H1 (cell line): ENCODE data around the gene MYL5. TPM values are rescaled to one million over a fixed set of nuclear protein-coding genes. Genes with fewer than 3 reads are reported as not detected.

Experiments used
- CTCF ChIA-PET: fragments of 300-600 bp; sonication (Branson Sonifier 250); formaldehyde crosslinking; loops from one replicate; lab custom pipeline; 2021; ENCODE audit not compliant: partially characterized antibody; lab: Charles Lee
- POLR2A ChIA-PET: fragments of 300-600 bp; sonication (Branson Sonifier 250); formaldehyde crosslinking; loops from one replicate; lab custom pipeline; 2021; ENCODE audit warnings: inconsistent platforms; ENCODE audit not compliant: partially characterized antibody; lab: Charles Lee
- DNase-seq, 2 experiments: peaks; one replicate each; pipeline versions ENCODE4 v3.0.0 to v3.0.0-alpha.2; 2010 to 2022; ENCODE audit warnings: low spot score in 2 of 2, low read depth in 1 of 2, mixed read lengths in 1 of 2
- FAIRE-seq: peaks from 2 replicates; lab custom pipeline; 2011; peaks lifted over from hg19 to GRCh38; lab: Jason Lieb, UNC
- H2AFZ ChIP-seq: 2 replicates; pipeline ENCODE4 v1.8.1; 2012; ENCODE audit warnings: low read length, inconsistent platforms
- H2AK5ac ChIP-seq: 2 replicates; pipeline ENCODE4 v1.6.1; 2013; ENCODE audit warnings: low read depth, low read length
- H2BK120ac ChIP-seq: replicated peaks from 2 replicates; pipeline ENCODE3; 2013; ENCODE audit warnings: low read depth, low read length, inconsistent platforms
- H2BK12ac ChIP-seq: 2 replicates; pipeline ENCODE4 v1.6.1; 2013; ENCODE audit warnings: low read depth, low read length
- H2BK15ac ChIP-seq: 2 replicates; pipeline ENCODE4 v1.6.1; 2013; ENCODE audit warnings: low read length
- H2BK20ac ChIP-seq: 2 replicates; pipeline ENCODE4 v1.6.1; 2013; ENCODE audit warnings: low read length
- H2BK5ac ChIP-seq: 2 replicates; pipeline ENCODE4 v1.6.1; 2013; ENCODE audit warnings: low read depth, low read length
- H3K14ac ChIP-seq: 2 replicates; pipeline ENCODE4 v1.6.1; 2013; ENCODE audit warnings: inconsistent platforms; ENCODE audit not compliant: insufficient read length
- H3K18ac ChIP-seq: 2 replicates; pipeline ENCODE4 v1.6.1; 2013; ENCODE audit warnings: low read length; ENCODE audit errors: extremely low read depth
- H3K23ac ChIP-seq: 2 replicates; pipeline ENCODE4 v1.6.1; 2013; ENCODE audit warnings: inconsistent platforms; ENCODE audit not compliant: insufficient read length
- H3K23me2 ChIP-seq: 2 replicates; pipeline ENCODE4 v1.6.1; 2013; ENCODE audit warnings: low read depth, low read length
- H3K27ac ChIP-seq: 2 replicates; pipeline ENCODE4 v1.6.1; 2011; ENCODE audit warnings: low read depth, low read length, inconsistent platforms
- H3K27me3 ChIP-seq, 4 experiments: replicated peaks in 1 of 4; 1 replicate in 1 of 4; 2 replicates in 3 of 4; pipeline versions ENCODE4 v1.6.1 to v1.8.1; 2011 to 2013; ENCODE audit warnings: low read length in 3 of 4, mild to moderate bottlenecking in 3 of 4, inconsistent platforms in 2 of 4, mixed read lengths in 2 of 4, moderate library complexity in 1 of 4; ENCODE audit not compliant: control insufficient read depth in 3 of 4, insufficient read depth in 3 of 4; ENCODE audit errors: extremely low read depth in 1 of 4
- H3K36me3 ChIP-seq, 4 experiments: 2 replicates each; pipeline versions ENCODE4 v1.6.1 to v1.8.1; 2011 to 2013; ENCODE audit warnings: mild to moderate bottlenecking in 4 of 4, low read length in 3 of 4, moderate library complexity in 2 of 4, control low read depth in 1 of 4, inconsistent platforms in 1 of 4; ENCODE audit not compliant: insufficient read depth in 4 of 4, control insufficient read depth in 2 of 4
- H3K4ac ChIP-seq: replicated peaks from 2 replicates; pipeline ENCODE3; 2013; ENCODE audit warnings: low read length, low read depth, mixed read lengths, inconsistent platforms; ENCODE audit not compliant: insufficient read length
- H3K4me1 ChIP-seq, 4 experiments: replicated peaks in 1 of 4; 1 replicate in 1 of 4; 2 replicates in 3 of 4; pipeline versions ENCODE4 v1.6.1 to v1.8.1; 2011 to 2013; ENCODE audit warnings: low read length in 3 of 4, inconsistent platforms in 2 of 4, mixed read lengths in 1 of 4; ENCODE audit not compliant: insufficient read depth in 4 of 4, control insufficient read depth in 3 of 4
- H3K4me2 ChIP-seq, 2 experiments: 2 replicates each; pipeline versions ENCODE4 v1.6.1 to v1.8.1; 2011 to 2013; ENCODE audit warnings: low read depth in 2 of 2, low read length in 2 of 2, control low read depth in 1 of 2, inconsistent platforms in 1 of 2, mild to moderate bottlenecking in 1 of 2; ENCODE audit not compliant: insufficient read depth in 1 of 2
- H3K4me3 ChIP-seq, 4 experiments: fragments of 200-600, 300-600 bp in 1 of 4; sonication (generic), shearing (Covaris generic), sonication (Bioruptor Twin) in 1 of 4; 2 replicates each; pipeline versions ENCODE4 v1.5.1 to v1.8.1; 2011 to 2016; ENCODE audit warnings: low read length in 4 of 4, low read depth in 3 of 4, control low read depth in 2 of 4, inconsistent platforms in 2 of 4, mild to moderate bottlenecking in 2 of 4, mixed read lengths in 1 of 4, moderate library complexity in 1 of 4; ENCODE audit not compliant: insufficient read depth in 2 of 4; ENCODE audit errors: extremely low read depth in 1 of 4
- H3K56ac ChIP-seq: replicated peaks from 2 replicates; pipeline ENCODE3; 2013; ENCODE audit warnings: low read depth, mild to moderate bottlenecking, mixed read lengths, low read length, inconsistent platforms; ENCODE audit not compliant: insufficient read length
- H3K79me1 ChIP-seq: 2 replicates; pipeline ENCODE4 v1.6.1; 2013; ENCODE audit warnings: low read depth, low read length, control low read depth
- H3K79me2 ChIP-seq, 2 experiments: 2 replicates each; pipeline versions ENCODE4 v1.6.1 to v1.8.1; 2012 to 2013; ENCODE audit warnings: low read length in 2 of 2, mild to moderate bottlenecking in 2 of 2, inconsistent platforms in 1 of 2; ENCODE audit not compliant: insufficient read depth in 2 of 2, control insufficient read depth in 1 of 2
- H3K9ac ChIP-seq, 4 experiments: replicated peaks in 1 of 4; 1 replicate in 1 of 4; 2 replicates in 3 of 4; pipeline versions ENCODE4 v1.6.1 to v1.8.1; 2011 to 2013; ENCODE audit warnings: low read depth in 3 of 4, low read length in 3 of 4, control low read depth in 2 of 4, mild to moderate bottlenecking in 2 of 4, moderate library complexity in 2 of 4, inconsistent platforms in 1 of 4; ENCODE audit errors: extremely low read depth in 1 of 4
- H3K9me3 ChIP-seq, 2 experiments: 2 replicates each; pipeline versions ENCODE4 v1.6.1 to v1.8.1; 2012 to 2013; ENCODE audit warnings: mild to moderate bottlenecking in 2 of 2, moderate library complexity in 2 of 2, control low read depth in 1 of 2, inconsistent platforms in 1 of 2, low read depth in 1 of 2, low read length in 1 of 2, mixed read lengths in 1 of 2; ENCODE audit not compliant: insufficient read depth in 2 of 2
- H4K20me1 ChIP-seq, 2 experiments: replicated peaks in 1 of 2; 2 replicates each; pipeline versions ENCODE3 to v1.8.1; 2011 to 2013; ENCODE audit warnings: inconsistent platforms in 2 of 2, low read length in 2 of 2, mild to moderate bottlenecking in 1 of 2; ENCODE audit not compliant: insufficient read depth in 2 of 2, control insufficient read depth in 1 of 2
- H4K5ac ChIP-seq: 2 replicates; pipeline ENCODE4 v1.6.1; 2013; ENCODE audit warnings: low read length, low read depth, mixed read lengths, inconsistent platforms; ENCODE audit not compliant: insufficient read length
- H4K8ac ChIP-seq: 2 replicates; pipeline ENCODE4 v1.8.0; 2013; ENCODE audit warnings: mild to moderate bottlenecking, moderate library complexity, low read length, inconsistent platforms; ENCODE audit not compliant: insufficient read depth; ENCODE audit errors: extremely low read depth
- H4K91ac ChIP-seq: replicated peaks from 2 replicates; pipeline ENCODE3; 2013; ENCODE audit warnings: low read length, mixed read lengths, inconsistent platforms; ENCODE audit not compliant: insufficient read length
- CBX8 ChIP-seq: fragments of 300-800, 300-1000 bp; sonication (generic); IDR thresholded peaks from 2 replicates; pipeline ENCODE4 v1.7.1; 2016; ENCODE audit warnings: low read depth, low read length, borderline replicate concordance
- CTBP2 ChIP-seq: IDR thresholded peaks from 2 replicates; pipeline ENCODE4 v1.7.0; 2011; ENCODE audit warnings: borderline replicate concordance, mild to moderate bottlenecking, moderate library complexity, mixed read lengths, low read length; ENCODE audit not compliant: insufficient read depth, insufficient read length
- PHF8 ChIP-seq: fragments of 200-600 bp; sonication (generic); conservative IDR thresholded peaks from 2 replicates; pipeline ENCODE4 v1.7.1; 2012; ENCODE audit warnings: low read depth, mild to moderate bottlenecking, inconsistent platforms, low read length, moderate library complexity
- POLR2AphosphoS5 ChIP-seq: IDR thresholded peaks from 2 replicates; pipeline ENCODE4 v1.6.1; 2011; ENCODE audit warnings: low read depth, low read length
- RNF2 ChIP-seq: fragments of 200-900, 300-1000 bp; sonication (generic); IDR thresholded peaks from 2 replicates; pipeline ENCODE4 v1.7.1; 2016; ENCODE audit warnings: borderline replicate concordance, low read depth, mild to moderate bottlenecking, antibody characterized with exemption, low read length; ENCODE audit not compliant: poor library complexity, severe bottlenecking; ENCODE audit errors: missing control alignments
- SIN3A ChIP-seq, 2 experiments: IDR thresholded peaks in 1 of 2; conservative IDR thresholded peaks in 1 of 2; 2 replicates each; pipeline ENCODE4 v1.6.1; 2011 to 2012; ENCODE audit warnings: low read length in 2 of 2, improper control_type of control experiment in 1 of 2, low read depth in 1 of 2, mild to moderate bottlenecking in 1 of 2
- TAF1 ChIP-seq: IDR thresholded peaks from 2 replicates; pipeline ENCODE4 v1.6.1; 2011; ENCODE audit warnings: mild to moderate bottlenecking, low read depth, low read length
- WGBS, 2 experiments: shearing (Covaris generic) in 1 of 2; methylation state at CpG; one replicate each; pipeline versions ENCODE4 v1.1.6 to v1.1.7; 2013 to 2015; ENCODE audit warnings: low lambda C conversion rate in 2 of 2, mixed read lengths in 2 of 2, inconsistent platforms in 1 of 2, low coverage in 1 of 2, missing lambda C conversion rate in 1 of 2; ENCODE audit not compliant: insufficient replicate concordance in 2 of 2, insufficient coverage in 1 of 2, insufficient read length in 1 of 2; ENCODE audit errors: extremely low coverage in 1 of 2, missing lambda C conversion rate in 1 of 2; 5-methylcytosine and 5-hydroxymethylcytosine counted together
- polyA plus RNA-seq, 7 experiments: library from polyadenylated mRNA; depleted of rRNA in 3 of 7; stranded (reverse) in 5 of 7; unstranded in 2 of 7; fragments of >200 nt in 5 of 7; fragments of 200-250 nt in 2 of 7; gene quantifications; 1 replicate in 5 of 7; 2 replicates in 1 of 7; 4 replicates in 1 of 7; pipeline versions ENCODE4 v1.2.1 to v1.2.3, GENCODE V29; 2011 to 2013; ENCODE audit warnings: missing spikeins in 2 of 7, mixed read lengths in 2 of 7
- total RNA-seq: library from RNA; stranded (reverse); fragmentation: NEBNext Ultra II Directional; extraction: Animal tissue kit (Norgen Biotek cat#: 25700); gene quantifications from 2 replicates; pipeline ENCODE4 v1.2.1, GENCODE V29; 2021
- TF ChIP-seq, protein P1 (sequence below): IDR thresholded peaks from 2 replicates; pipeline ENCODE4 v1.6.1; 2012; ENCODE audit warnings: inconsistent platforms
- TF ChIP-seq, protein P2 (sequence below): IDR thresholded peaks from 2 replicates; pipeline ENCODE4 v1.6.1; 2012; ENCODE audit warnings: inconsistent platforms

Gene MYL5
- total and polyA plus RNA-seq, 2 of the 8 experiments (the other 6 are each of a cell fraction or from before 2014, with no cell fraction given), result 5.7 to 6.8 TPM

- CTCF ChIA-PET, result interaction anchor here (1.0 to 3.4 kb wide), 7 partner anchors 9 to 73 kb away, joined by 3 to 20 read pairs (median 8); no protein-coding TSS in a partner anchor
- WGBS, 2 experiments, result 24% methylated on average over 21 of the region's 55 CpGs; no CpG with 5 or more reads in 1 of the 2 experiments
Measured at GRCh38 chr4:673349-674091, 822 bp upstream of the MYL5 start.

More at GRCh38 chr4:673349-674091, 822 bp upstream of the MYL5 start:
- peak; percentile 66; the same call in 1 of the 2 replicates for TF ChIP-seq POLR2AphosphoS5
- peak; percentile 51 for TF ChIP-seq TAF1
- no peak for TF ChIP-seq CBX8
- TF ChIP-seq, protein P1, sequence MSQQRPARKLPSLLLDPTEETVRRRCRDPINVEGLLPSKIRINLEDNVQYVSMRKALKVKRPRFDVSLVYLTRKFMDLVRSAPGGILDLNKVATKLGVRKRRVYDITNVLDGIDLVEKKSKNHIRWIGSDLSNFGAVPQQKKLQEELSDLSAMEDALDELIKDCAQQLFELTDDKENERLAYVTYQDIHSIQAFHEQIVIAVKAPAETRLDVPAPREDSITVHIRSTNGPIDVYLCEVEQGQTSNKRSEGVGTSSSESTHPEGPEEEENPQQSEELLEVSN, result peak; percentile 98
- TF ChIP-seq SIN3A (conservative IDR thresholded peaks at IDR 0.05 in 1 of 2, IDR thresholded peaks at IDR 0.05 in 1 of 2; ENCODE audit: low read depth in 1 of 2, low read length in 2 of 2), result no peak
- TF ChIP-seq PHF8, result peak; percentile 32; the same call in 1 of the 2 replicates
- no peak for TF ChIP-seq CTBP2
- TF ChIP-seq RNF2, result no peak
- TF ChIP-seq, protein P2, sequence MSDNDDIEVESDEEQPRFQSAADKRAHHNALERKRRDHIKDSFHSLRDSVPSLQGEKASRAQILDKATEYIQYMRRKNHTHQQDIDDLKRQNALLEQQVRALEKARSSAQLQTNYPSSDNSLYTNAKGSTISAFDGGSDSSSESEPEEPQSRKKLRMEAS, result peak; percentile 86
- Histone ChIP-seq H2BK20ac (no peak overlapping the region), H3K23me2 (peaks cover 12% of the 10 kb centered on the region; the same call in 1 of the 2 replicates), H4K5ac (peak overlapping the region; percentile 78), H2BK5ac (peak overlapping the region; percentile 36), H4K20me1 (peaks cover 3 to 11% of the 10 kb centered on the region in 2 experiments), H3K4me2 (peak overlapping the region; percentile 85 to 93), H3K79me1 (peaks cover 7% of the 10 kb centered on the region; the same call in 1 of the 2 replicates), H3K36me3 (peaks cover 8 to 25% (median 13%) of the 10 kb centered on the region in 4 experiments), H3K18ac (peak overlapping the region; percentile 73; the same call in 1 of the 2 replicates), H2BK120ac (no peak overlapping the region), H2AFZ (no peak overlapping the region), H3K27me3 (no peaks in the 10 kb centered on the region), H3K4me3 (peak overlapping the region; percentile 55 to 100 (median 80)), H4K91ac (peak overlapping the region; percentile 52), H3K9me3 (no peaks in the 10 kb centered on the region), H3K56ac (no peak overlapping the region), H3K4ac (no peak overlapping the region), H3K4me1 (peaks cover 2 to 5% (median 4%) of the 10 kb centered on the region in 4 experiments; a peak in 6 of 7 replicates), H2BK15ac (0 out of 2 replicates have a peak overlapping the region, but pooled peaks have one; percentile 46), H4K8ac (peak overlapping the region; percentile 88), H3K23ac (peak overlapping the region; percentile 52), H2BK12ac (no peak overlapping the region), H3K9ac (peak overlapping the region; percentile 67 to 91 (median 86)), H2AK5ac (no peak overlapping the region), H3K79me2 (peaks cover 0 to 7% of the 10 kb centered on the region in 2 experiments; a peak in 2 of 4 replicates), H3K27ac (peak overlapping the region; percentile 72; the same call in 1 of the 2 replicates), H3K14ac (no peak overlapping the region)
- no peak for DNase-seq
- no peak for FAIRE-seq
- POLR2A ChIA-PET, result interaction anchor here (0.8 to 4.6 kb wide), 14 partner anchors 9 to 98 kb away, joined by 3 to 53 read pairs (median 6); partner anchors contain the start of gene TMEM271
